ENCODE data around the gene TTC23. TPM values are rescaled to one million over a fixed set of nuclear protein-coding genes. Genes with fewer than 3 reads are reported as not detected.
"Not testable (repeated sequence)": the region's sequence is repeated elsewhere in the genome, so short reads cannot be mapped to it uniquely, and the experiment has no call there.

TTC23 gene
- total RNA-seq, 1 experiment from 2014 or later, result 18.1 TPM

GRCh38 chr15:99250857-99251841 lies 1.8 kb upstream of the TTC23 start, which contains the start of gene LRRC28:
TSS of gene LRRC28 (plus strand) at chr15:99251481. CDS start at chr15:99255958, 4,477 bp downstream.
- DNase-seq (ENCODE audit: low read depth), result peak; percentile 96
- in situ Hi-C loops (cut with HindIII; ENCODE audit: low pct_unique_long_range_greater_than_20kb, low sequenced_read_pairs), result no loop called here

GRCh38 chr15:99250494-99250856 lies 1.1 kb upstream of the TTC23 start:
- in situ Hi-C loops (cut with HindIII; ENCODE audit: low pct_unique_long_range_greater_than_20kb, low sequenced_read_pairs), result no loop called here

GRCh38 chr15:99250001-99250400 lies 620 bp upstream of the TTC23 start:
- in situ Hi-C loops (cut with HindIII; ENCODE audit: low pct_unique_long_range_greater_than_20kb, low sequenced_read_pairs), result no loop called here
- DNase-seq (ENCODE audit: low read depth), result no peak

More at GRCh38 chr15:99250494-99250856, 1.1 kb upstream of the TTC23 start:
- no peak for DNase-seq (ENCODE audit: low read depth)

GRCh38 chr15:99248000-99248715 lies 1.2 kb downstream of the TTC23 start:
- in situ Hi-C loops (cut with HindIII; ENCODE audit: low pct_unique_long_range_greater_than_20kb, low sequenced_read_pairs), result no loop called here
- no peak for DNase-seq (ENCODE audit: low read depth)

GRCh38 chr15:99247062-99247461 lies 2.3 kb downstream of the TTC23 start:
- DNase-seq (ENCODE audit: low read depth), result no peak
- in situ Hi-C loops (cut with HindIII; ENCODE audit: low pct_unique_long_range_greater_than_20kb, low sequenced_read_pairs), result no loop called here

GRCh38 chr15:99244306-99244705 lies 5.1 kb downstream of the TTC23 start:
- in situ Hi-C loops (cut with HindIII; ENCODE audit: low pct_unique_long_range_greater_than_20kb, low sequenced_read_pairs), result no loop called here
- no peak for DNase-seq (ENCODE audit: low read depth)

- in situ Hi-C loops (cut with HindIII; ENCODE audit: low pct_unique_long_range_greater_than_20kb, low sequenced_read_pairs), result no loop called here
- no peak for DNase-seq (ENCODE audit: low read depth)
Measured at GRCh38 chr15:99241752-99242151, 7.6 kb downstream of the TTC23 start.

- DNase-seq (ENCODE audit: low read depth), result no peak
- in situ Hi-C loops (cut with HindIII; ENCODE audit: low pct_unique_long_range_greater_than_20kb, low sequenced_read_pairs), result no loop called here
Measured at GRCh38 chr15:99239545-99240198, 9.7 kb downstream of the TTC23 start.

GRCh38 chr15:99238849-99239248 lies 10.5 kb downstream of the TTC23 start:
- in situ Hi-C loops (cut with HindIII; ENCODE audit: low pct_unique_long_range_greater_than_20kb, low sequenced_read_pairs), result no loop called here
- DNase-seq (ENCODE audit: low read depth), result no peak

GRCh38 chr15:99234160-99234559 lies 15.2 kb downstream of the TTC23 start:
- in situ Hi-C loops (cut with HindIII; ENCODE audit: low pct_unique_long_range_greater_than_20kb, low sequenced_read_pairs); DNase-seq (ENCODE audit: low read depth): not testable (repeated sequence)

- in situ Hi-C loops (cut with HindIII; ENCODE audit: low pct_unique_long_range_greater_than_20kb, low sequenced_read_pairs), result no loop called here
- DNase-seq (ENCODE audit: low read depth), result no peak
Measured at GRCh38 chr15:99232740-99233139, 16.6 kb downstream of the TTC23 start.

- in situ Hi-C loops (cut with HindIII; ENCODE audit: low pct_unique_long_range_greater_than_20kb, low sequenced_read_pairs), result no loop called here
- DNase-seq (ENCODE audit: low read depth), result no peak
Measured at GRCh38 chr15:99230867-99231266, 18.5 kb downstream of the TTC23 start.

GRCh38 chr15:99228120-99228770 lies 21.1 kb downstream of the TTC23 start:
- DNase-seq (ENCODE audit: low read depth), result no peak
- in situ Hi-C loops (cut with HindIII; ENCODE audit: low pct_unique_long_range_greater_than_20kb, low sequenced_read_pairs), result no loop called here

GRCh38 chr15:99226802-99227201 lies 22.6 kb downstream of the TTC23 start:
- DNase-seq (ENCODE audit: low read depth), result no peak
- in situ Hi-C loops (cut with HindIII; ENCODE audit: low pct_unique_long_range_greater_than_20kb, low sequenced_read_pairs), result no loop called here

GRCh38 chr15:99224372-99225214 lies 24.8 kb downstream of the TTC23 start:
- no peak for DNase-seq (ENCODE audit: low read depth)
- in situ Hi-C loops (cut with HindIII; ENCODE audit: low pct_unique_long_range_greater_than_20kb, low sequenced_read_pairs), result no loop called here

- DNase-seq (ENCODE audit: low read depth), result peak; percentile 54
- in situ Hi-C loops (cut with HindIII; ENCODE audit: low pct_unique_long_range_greater_than_20kb, low sequenced_read_pairs), result loop anchor here (5.0 kb wide), 1 partner anchor 86 kb away; no protein-coding TSS in a partner anchor
Measured at GRCh38 chr15:99213187-99213811, 36.1 kb downstream of the TTC23 start.

GRCh38 chr15:99212406-99212805 lies 37.0 kb downstream of the TTC23 start:
- DNase-seq (ENCODE audit: low read depth), result peak; percentile 73
- in situ Hi-C loops (cut with HindIII; ENCODE audit: low pct_unique_long_range_greater_than_20kb, low sequenced_read_pairs), result loop anchor here (5.0 kb wide), 1 partner anchor 85 kb away; no protein-coding TSS in a partner anchor

Data from Caki2 (cell line).